ENCODE data around the gene TPST1. TPM values are rescaled to one million over a fixed set of nuclear protein-coding genes. Genes with fewer than 3 reads are reported as not detected.

The TPST1 gene
- total RNA-seq, 1 donor from 2014 or later, result 21.9 TPM

DNA sequence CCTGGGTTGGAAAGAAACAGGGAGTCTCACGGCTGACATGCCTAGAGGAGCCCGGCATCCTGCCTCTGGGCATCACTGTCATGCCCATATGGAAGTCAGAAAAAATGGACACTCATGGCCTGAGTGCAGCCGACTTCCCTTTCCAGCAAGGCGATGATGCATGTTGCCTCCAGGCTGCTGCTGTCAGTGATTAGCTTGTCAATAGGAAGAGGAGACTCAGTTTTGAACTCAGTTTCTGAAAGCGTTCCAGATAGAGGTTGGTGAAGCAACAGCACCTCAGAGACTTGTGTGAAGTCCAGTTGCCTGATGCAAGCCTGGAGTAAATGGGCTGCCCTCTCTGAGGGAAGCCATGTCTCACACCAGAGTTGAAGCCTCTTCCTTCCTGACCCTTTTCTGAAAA is 148.4 kb downstream of the TPST1 start:
- DNase-seq (ENCODE audit: low spot score in 2 of 2), result no peak
- Histone ChIP-seq H3K27ac (no peak overlapping the region), H3K9me3 (no peaks in the 10 kb centered on the region), H3K27me3 (no peaks in the 10 kb centered on the region), H3K36me3 (peaks cover 0 to 7% of the 10 kb centered on the region in 2 donors), H3K4me3 (no peak overlapping the region), H3K4me1 (peaks cover 3 to 14% of the 10 kb centered on the region in 2 donors)
- intact Hi-C loops (cut with DNase I), result no loop called here
- TF ChIP-seq, protein P1, sequence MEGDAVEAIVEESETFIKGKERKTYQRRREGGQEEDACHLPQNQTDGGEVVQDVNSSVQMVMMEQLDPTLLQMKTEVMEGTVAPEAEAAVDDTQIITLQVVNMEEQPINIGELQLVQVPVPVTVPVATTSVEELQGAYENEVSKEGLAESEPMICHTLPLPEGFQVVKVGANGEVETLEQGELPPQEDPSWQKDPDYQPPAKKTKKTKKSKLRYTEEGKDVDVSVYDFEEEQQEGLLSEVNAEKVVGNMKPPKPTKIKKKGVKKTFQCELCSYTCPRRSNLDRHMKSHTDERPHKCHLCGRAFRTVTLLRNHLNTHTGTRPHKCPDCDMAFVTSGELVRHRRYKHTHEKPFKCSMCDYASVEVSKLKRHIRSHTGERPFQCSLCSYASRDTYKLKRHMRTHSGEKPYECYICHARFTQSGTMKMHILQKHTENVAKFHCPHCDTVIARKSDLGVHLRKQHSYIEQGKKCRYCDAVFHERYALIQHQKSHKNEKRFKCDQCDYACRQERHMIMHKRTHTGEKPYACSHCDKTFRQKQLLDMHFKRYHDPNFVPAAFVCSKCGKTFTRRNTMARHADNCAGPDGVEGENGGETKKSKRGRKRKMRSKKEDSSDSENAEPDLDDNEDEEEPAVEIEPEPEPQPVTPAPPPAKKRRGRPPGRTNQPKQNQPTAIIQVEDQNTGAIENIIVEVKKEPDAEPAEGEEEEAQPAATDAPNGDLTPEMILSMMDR (IDR thresholded peaks at IDR 0.05), result no peak

DNA sequence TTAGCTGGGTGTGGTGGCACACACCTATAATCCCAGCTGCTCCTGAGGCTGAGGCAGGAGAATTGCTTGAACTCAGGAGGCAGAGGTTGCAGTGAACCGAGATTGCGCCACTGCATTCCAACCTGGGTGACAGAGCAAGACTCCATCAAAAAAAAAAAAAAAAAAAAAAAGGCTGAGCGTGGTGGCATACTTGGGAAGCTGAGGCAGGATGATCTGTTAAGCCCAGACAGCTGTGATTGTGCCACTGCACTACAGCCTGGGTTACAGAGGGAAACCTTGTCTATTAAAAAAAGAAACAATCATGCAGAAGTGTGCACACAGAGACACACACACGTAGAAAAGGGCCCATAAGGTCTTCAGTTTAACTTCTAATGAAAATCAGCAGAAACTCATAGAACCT is 150.6 kb downstream of the TPST1 start:
- TF ChIP-seq, protein P1 (IDR thresholded peaks at IDR 0.05), result no peak

DNA sequence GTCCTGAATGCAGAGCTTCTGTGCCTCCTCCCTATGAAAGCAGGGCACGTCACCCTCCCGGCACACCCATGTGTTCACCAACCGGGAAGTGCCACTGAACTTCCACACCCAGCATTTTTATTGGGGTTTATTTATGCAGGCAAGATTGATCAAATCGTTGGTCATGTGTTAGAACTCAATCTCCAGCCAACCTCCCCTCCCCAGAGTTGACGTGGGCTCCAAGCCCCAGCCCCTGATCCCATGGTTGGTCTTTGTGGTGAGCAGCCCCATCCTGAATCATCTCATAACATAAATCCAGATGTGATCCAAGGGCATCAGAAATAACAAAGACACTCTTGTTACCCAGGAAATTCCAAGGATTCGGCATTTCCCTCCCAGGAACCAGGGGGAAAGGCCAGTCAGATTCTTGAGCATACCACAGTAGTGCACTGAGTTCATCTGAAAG is 151.2 kb downstream of the TPST1 start:
- no peak for DNase-seq (ENCODE audit: low spot score in 2 of 2)
- TF ChIP-seq, protein P1 (IDR thresholded peaks at IDR 0.05), result no peak
- peaks cover 0 to 5% of the 10 kb centered on the region in 2 donors for H3K4me1 ChIP-seq
- H3K36me3 ChIP-seq, result peaks cover 0 to 10% of the 10 kb centered on the region in 2 donors
- H3K27me3 ChIP-seq, result no peaks in the 10 kb centered on the region
- H3K27ac ChIP-seq, result no peak overlapping the region
- no peaks in the 10 kb centered on the region for H3K9me3 ChIP-seq
- intact Hi-C loops (cut with DNase I), result no loop called here
- no peak overlapping the region for H3K4me3 ChIP-seq

More for the DNA sequence above, 150.6 kb downstream of the TPST1 start:
- Histone ChIP-seq H3K36me3 (peaks cover 0 to 10% of the 10 kb centered on the region in 2 donors), H3K27me3 (no peaks in the 10 kb centered on the region), H3K4me1 (peaks cover 0 to 5% of the 10 kb centered on the region in 2 donors), H3K9me3 (no peaks in the 10 kb centered on the region), H3K27ac (no peak overlapping the region), H3K4me3 (no peak overlapping the region)
- no peak for DNase-seq (ENCODE audit: low spot score in 2 of 2)
- intact Hi-C loops (cut with DNase I), result no loop called here

DNA sequence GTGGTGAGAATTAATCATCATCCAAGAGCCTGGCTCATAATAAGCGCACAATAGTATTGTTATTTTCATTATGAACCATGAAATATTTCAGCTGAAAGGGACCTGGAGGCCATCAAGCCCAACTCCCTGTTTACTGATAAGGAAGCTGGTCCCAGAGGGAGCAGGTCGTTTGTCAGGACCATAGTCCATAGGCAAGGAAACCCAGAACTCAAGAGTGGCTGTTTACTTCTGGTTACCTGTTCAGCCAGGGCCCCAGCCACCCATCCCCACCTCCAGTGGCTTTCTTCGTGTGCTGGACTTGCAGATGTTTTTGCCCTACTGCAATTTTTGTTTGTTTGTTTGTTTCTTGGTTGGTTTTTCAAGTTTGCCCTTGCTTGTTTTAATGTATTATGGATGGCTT is 152.0 kb downstream of the TPST1 start:
- no peaks in the 10 kb centered on the region for H3K9me3 ChIP-seq
- H3K27me3 ChIP-seq, result no peaks in the 10 kb centered on the region
- TF ChIP-seq, protein P1 (IDR thresholded peaks at IDR 0.05), result no peak
- peaks cover 0 to 5% of the 10 kb centered on the region in 2 donors for H3K4me1 ChIP-seq
- H3K4me3 ChIP-seq, result no peak overlapping the region
- no peak for DNase-seq (ENCODE audit: low spot score in 2 of 2)
- intact Hi-C loops (cut with DNase I), result no loop called here
- H3K27ac ChIP-seq, result no peak overlapping the region
- peaks cover 0 to 10% of the 10 kb centered on the region in 2 donors for H3K36me3 ChIP-seq

DNA sequence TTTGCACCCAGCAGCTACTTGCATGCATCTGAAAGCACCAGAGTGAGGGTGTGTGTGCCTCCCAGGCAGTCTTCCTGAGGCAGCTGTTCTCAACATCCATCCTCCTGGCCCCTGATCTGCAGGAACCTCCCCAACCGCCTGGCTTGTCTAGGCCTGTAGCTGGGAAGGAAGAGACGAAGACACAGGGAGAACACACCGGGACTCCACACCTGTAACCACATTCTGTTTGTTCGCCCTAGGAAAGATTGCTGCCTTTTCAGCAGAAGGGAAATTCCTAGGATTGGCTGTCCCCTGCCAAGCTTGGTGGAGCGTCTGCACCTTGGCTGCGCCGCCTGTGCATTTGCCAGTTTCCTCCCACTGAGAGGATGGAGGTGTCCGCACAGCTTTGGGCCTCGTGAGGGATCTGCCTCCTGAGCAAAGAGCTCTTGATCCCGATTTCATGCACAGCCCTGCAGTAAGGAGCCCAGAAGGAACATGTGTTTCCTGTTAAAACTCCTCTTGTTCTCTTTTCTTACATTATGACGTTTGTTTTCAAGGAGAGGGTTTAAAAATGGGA is 154.6 kb downstream of the TPST1 start:
- Histone ChIP-seq H3K36me3 (peaks cover 0 to 10% of the 10 kb centered on the region in 2 donors), H3K27me3 (no peaks in the 10 kb centered on the region), H3K4me3 (no peak overlapping the region), H3K27ac (no peak overlapping the region), H3K9me3 (no peaks in the 10 kb centered on the region), H3K4me1 (no peaks in the 10 kb centered on the region)
- TF ChIP-seq, protein P1 (IDR thresholded peaks at IDR 0.05), result no peak
- intact Hi-C loops (cut with DNase I), result no loop called here
- DNase-seq (ENCODE audit: low spot score in 2 of 2), result no peak

All from ascending aorta (tissue), 2 donors.